ENCODE measurements around the gene SH2D2A.

DNA sequence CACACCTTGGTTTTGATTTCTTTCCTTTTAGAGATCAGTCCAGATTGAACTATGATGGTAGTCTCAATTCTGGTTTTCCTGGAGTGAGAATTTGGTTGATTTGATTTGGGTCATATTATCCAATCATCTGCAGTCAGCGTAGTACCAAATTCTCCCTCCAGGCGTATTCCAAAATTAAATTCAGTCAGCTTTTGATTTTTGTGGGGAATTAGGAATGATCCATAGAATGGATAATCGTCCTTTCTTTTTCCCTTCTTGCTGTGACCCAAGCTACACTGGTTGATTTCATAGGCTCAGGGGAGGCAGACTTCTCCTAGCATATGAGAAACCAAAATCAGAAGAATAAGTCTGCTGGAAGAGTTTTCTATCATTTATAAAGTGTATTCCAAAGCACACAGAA, 44.4 kb downstream of the SH2D2A start:
- TF ChIP-seq GATA2 (IDR thresholded peaks at IDR 0.05; ENCODE audit: low read depth, low read length) (no peak), GATA3 (IDR thresholded peaks at IDR 0.05; ENCODE audit: low read depth, low read length) (no peak; the same call in 1 of the 2 replicates)
